SK-N-SH (cell line): ENCODE results near the gene PPP1R1A. TPM values are rescaled to one million over a fixed set of nuclear protein-coding genes. Genes with fewer than 3 reads are reported as not detected.

Source experiments
- CTCF ChIA-PET: fragments of 300-600, 350-600 bp; formaldehyde crosslinking; extraction: SDS; loops from one replicate; lab custom pipeline; 2021; lab: Yijun Ruan, JAX
- POLR2A ChIA-PET: fragments of 350-600 bp; sonication (Branson Sonifier 250); formaldehyde crosslinking; extraction: SDS; loops from one replicate; lab custom pipeline; 2020; ENCODE audit warnings: antibody characterized with exemption, inconsistent platforms; lab: Yijun Ruan, JAX
- DNase-seq: peaks from one replicate; pipeline ENCODE4 v3.0.0; 2012
- H2AFZ ChIP-seq: fragments of 200-600 bp; sonication (generic); 2 replicates; pipeline ENCODE4 v1.8.1; 2016; ENCODE audit warnings: antibody characterized with exemption, mild to moderate bottlenecking, low read depth
- H3F3A ChIP-seq: fragments of 200-600 bp; sonication (generic); replicated peaks from 2 replicates; pipeline ENCODE3; 2016; ENCODE audit warnings: antibody characterized with exemption, mild to moderate bottlenecking; ENCODE audit not compliant: insufficient read depth
- H3K27ac ChIP-seq, 2 experiments: fragments of 200-500 bp in 1 of 2; fragments of 200-600 bp in 1 of 2; sonication (Bioruptor generic) in 1 of 2; sonication (generic), shearing (Covaris generic) in 1 of 2; 2 replicates each; pipeline versions ENCODE4 v1.5.1 to v1.6.1; 2014 to 2016; ENCODE audit warnings: low read depth in 2 of 2, inconsistent platforms in 1 of 2, low read length in 1 of 2, mild to moderate bottlenecking in 1 of 2, mixed read lengths in 1 of 2
- H3K27me3 ChIP-seq: fragments of 200-600 bp; sonication (generic), shearing (Covaris generic); 2 replicates; pipeline ENCODE4 v1.6.1; 2016; ENCODE audit warnings: mixed run types; ENCODE audit not compliant: insufficient read depth
- H3K36me3 ChIP-seq, 2 experiments: fragments of 200-500 bp in 1 of 2; fragments of 200-600 bp in 1 of 2; sonication (Bioruptor generic) in 1 of 2; sonication (generic) in 1 of 2; replicated peaks in 1 of 2; 2 replicates each; pipeline versions ENCODE3 to v1.5.1; 2014 to 2016; ENCODE audit warnings: low read length in 1 of 2, mild to moderate bottlenecking in 1 of 2; ENCODE audit not compliant: insufficient read depth in 2 of 2, control insufficient read depth in 1 of 2
- H3K4me1 ChIP-seq, 2 experiments: fragments of 200-500 bp in 1 of 2; fragments of 200-600 bp in 1 of 2; sonication (Bioruptor generic) in 1 of 2; sonication (generic), shearing (Covaris generic) in 1 of 2; 2 replicates each; pipeline versions ENCODE4 v1.5.1 to v1.6.1; 2014 to 2016; ENCODE audit warnings: low read depth in 1 of 2, low read length in 1 of 2, mixed run types in 1 of 2; ENCODE audit not compliant: insufficient read depth in 2 of 2, control insufficient read depth in 1 of 2
- H3K4me2 ChIP-seq: fragments of 200-600 bp; sonication (generic), shearing (Covaris generic); 2 replicates; pipeline ENCODE4 v1.6.1; 2017; ENCODE audit warnings: mixed run types
- H3K4me3 ChIP-seq, 2 experiments: fragments of 200-500 bp in 1 of 2; fragments of 200-600 bp in 1 of 2; sonication (Bioruptor generic) in 1 of 2; sonication (generic), shearing (Covaris generic) in 1 of 2; 2 replicates each; pipeline versions ENCODE4 v1.5.1 to v1.8.1; 2014 to 2016; ENCODE audit warnings: low read depth in 2 of 2, inconsistent platforms in 1 of 2, low read length in 1 of 2, mild to moderate bottlenecking in 1 of 2, mixed read lengths in 1 of 2, moderate library complexity in 1 of 2
- H3K79me2 ChIP-seq: fragments of 200-600 bp; sonication (generic); 2 replicates; pipeline ENCODE4 v1.8.1; 2017; ENCODE audit warnings: mild to moderate bottlenecking; ENCODE audit not compliant: insufficient read depth
- H3K9ac ChIP-seq: fragments of 200-600 bp; sonication (generic); 2 replicates; pipeline ENCODE4 v1.6.1; 2017; ENCODE audit warnings: mixed run types
- H3K9me2 ChIP-seq: fragments of 200-600 bp; sonication (generic); 2 replicates; pipeline ENCODE4 v1.6.1; 2017; ENCODE audit warnings: mixed run types
- H3K9me3 ChIP-seq: fragments of 200-600 bp; sonication (generic); 2 replicates; pipeline ENCODE4 v1.6.1; 2017; ENCODE audit warnings: mixed run types, mild to moderate bottlenecking, moderate library complexity
- H4K20me1 ChIP-seq: fragments of 200-600 bp; sonication (generic); 2 replicates; pipeline ENCODE4 v1.6.1; 2017; ENCODE audit warnings: mild to moderate bottlenecking, mixed run types; ENCODE audit not compliant: insufficient read depth
- CHD2 ChIP-seq: fragments of 150-350 bp; IDR thresholded peaks from 2 replicates; pipeline ENCODE4 v1.6.1; 2018; ENCODE audit warnings: low read length; ENCODE audit not compliant: partially characterized antibody
- EZH2phosphoT487 ChIP-seq: fragments of 200-600 bp; sonication (generic); IDR thresholded peaks from 2 replicates; pipeline ENCODE4 v1.6.1; 2017; ENCODE audit warnings: low read depth, mixed run types, mild to moderate bottlenecking, antibody characterized with exemption, moderate library complexity, borderline replicate concordance
- FOSL2 ChIP-seq: IDR thresholded peaks from 2 replicates; pipeline ENCODE4 v1.4.0; 2012; ENCODE audit warnings: low read depth, mild to moderate bottlenecking, moderate library complexity, borderline replicate concordance
- FOXJ3 ChIP-seq: sonication (generic); formaldehyde crosslinking; IDR thresholded peaks from 2 replicates; pipeline ENCODE4 v1.5.1; 2020; ENCODE audit warnings: mild to moderate bottlenecking, missing genetic modification reagents
- GABPA ChIP-seq: IDR thresholded peaks from 2 replicates; pipeline ENCODE4 v1.4.0; 2012; ENCODE audit warnings: low read depth, mild to moderate bottlenecking
- GATA2 ChIP-seq: sonication (generic); formaldehyde crosslinking; IDR thresholded peaks from 2 replicates; pipeline ENCODE4 v1.5.0; 2020; ENCODE audit warnings: mild to moderate bottlenecking, missing genetic modification reagents
- JUND ChIP-seq: IDR thresholded peaks from 2 replicates; pipeline ENCODE4 v1.4.0; 2012
- NFIC ChIP-seq: IDR thresholded peaks from 2 replicates; pipeline ENCODE4 v1.4.0; 2012; ENCODE audit warnings: borderline replicate concordance
- NRF1 ChIP-seq: IDR thresholded peaks from 2 replicates; pipeline ENCODE4 v1.6.1; 2012; ENCODE audit warnings: low read depth, mild to moderate bottlenecking, low read length
- RAD21 ChIP-seq: IDR thresholded peaks from 2 replicates; pipeline ENCODE4 v1.6.1; 2012; ENCODE audit warnings: mild to moderate bottlenecking, low read length
- RCOR1 ChIP-seq: fragments of 150-350 bp; IDR thresholded peaks from 2 replicates; pipeline ENCODE4 v1.6.1; 2017; ENCODE audit warnings: antibody characterized with exemption, low read length
- RFX5 ChIP-seq: IDR thresholded peaks from 2 replicates; pipeline ENCODE4 v1.6.1; 2012; ENCODE audit warnings: mild to moderate bottlenecking, improper control_type of control experiment, low read length
- RXRA ChIP-seq: IDR thresholded peaks from 2 replicates; pipeline ENCODE4 v1.4.0; 2012; ENCODE audit warnings: low read depth, mild to moderate bottlenecking, borderline replicate concordance
- SIN3A ChIP-seq: IDR thresholded peaks from 2 replicates; pipeline ENCODE4 v1.6.1; 2012; ENCODE audit warnings: low read depth, mild to moderate bottlenecking, low read length, moderate library complexity, borderline replicate concordance
- SMC3 ChIP-seq: IDR thresholded peaks from 2 replicates; pipeline ENCODE4 v1.6.1; 2012; ENCODE audit warnings: low read depth, low read length, improper control_type of control experiment
- TCF12 ChIP-seq: IDR thresholded peaks from 2 replicates; pipeline ENCODE4 v1.4.0; 2012
- TEAD4 ChIP-seq: IDR thresholded peaks from 2 replicates; pipeline ENCODE4 v1.4.0; 2012; ENCODE audit warnings: mild to moderate bottlenecking, borderline replicate concordance; ENCODE audit not compliant: insufficient read depth
- YY1 ChIP-seq: IDR thresholded peaks from 2 replicates; pipeline ENCODE4 v1.4.0; 2012; ENCODE audit warnings: low read depth, mild to moderate bottlenecking
- WGBS: methylation state at CpG from one replicate; pipeline ENCODE4 v1.1.6; 2017; ENCODE audit warnings: low lambda C conversion rate; 5-methylcytosine and 5-hydroxymethylcytosine counted together
- polyA plus RNA-seq, 3 experiments: library from polyadenylated mRNA; depleted of rRNA; stranded (reverse); fragments of >200 nt; gene quantifications; 2 replicates each; pipeline ENCODE4 v1.2.3, GENCODE V29; 2012
- TF ChIP-seq, protein P1 (sequence below): IDR thresholded peaks from 2 replicates; pipeline ENCODE4 v1.4.0; 2012; ENCODE audit warnings: low read depth
- TF ChIP-seq, protein P2 (sequence below): IDR thresholded peaks from 2 replicates; pipeline ENCODE4; 2012
- TF ChIP-seq, protein P3 (sequence below): IDR thresholded peaks from 2 replicates; pipeline ENCODE4 v1.4.0; 2012; ENCODE audit warnings: low read depth, borderline replicate concordance
- TF ChIP-seq, protein P4 (sequence below): fragments of 200-600 bp; sonication (generic); IDR thresholded peaks from 2 replicates; pipeline ENCODE4 v1.6.1; 2017; ENCODE audit warnings: antibody characterized with exemption, mild to moderate bottlenecking, moderate library complexity

The PPP1R1A gene
- polyA plus RNA-seq, 1 of the 3 experiments (the other 2 are of a cell fraction): not detected

DNA sequence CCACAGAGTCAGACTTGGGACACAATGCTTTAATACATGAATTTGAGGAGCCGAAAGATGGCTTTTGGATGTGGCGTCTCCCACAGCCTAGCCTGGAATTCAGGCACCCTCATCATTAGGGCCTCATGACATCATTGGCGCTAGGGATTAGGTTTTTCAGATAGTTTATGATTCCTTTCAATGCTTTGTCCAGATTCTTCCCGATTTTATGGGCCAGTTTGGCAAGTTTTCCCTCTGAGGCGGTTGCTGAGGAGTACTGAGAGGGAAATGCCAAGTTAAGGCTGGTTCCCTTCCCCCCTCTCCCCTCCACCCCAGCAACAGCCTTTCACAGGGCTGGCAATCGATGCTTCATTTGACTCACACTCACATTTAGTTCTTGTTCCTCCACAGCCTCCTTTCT is 19.7 kb upstream of the PPP1R1A start (continued):
- TF ChIP-seq, protein P1, sequence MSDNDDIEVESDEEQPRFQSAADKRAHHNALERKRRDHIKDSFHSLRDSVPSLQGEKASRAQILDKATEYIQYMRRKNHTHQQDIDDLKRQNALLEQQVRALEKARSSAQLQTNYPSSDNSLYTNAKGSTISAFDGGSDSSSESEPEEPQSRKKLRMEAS: no peak
- TF ChIP-seq, protein P2, sequence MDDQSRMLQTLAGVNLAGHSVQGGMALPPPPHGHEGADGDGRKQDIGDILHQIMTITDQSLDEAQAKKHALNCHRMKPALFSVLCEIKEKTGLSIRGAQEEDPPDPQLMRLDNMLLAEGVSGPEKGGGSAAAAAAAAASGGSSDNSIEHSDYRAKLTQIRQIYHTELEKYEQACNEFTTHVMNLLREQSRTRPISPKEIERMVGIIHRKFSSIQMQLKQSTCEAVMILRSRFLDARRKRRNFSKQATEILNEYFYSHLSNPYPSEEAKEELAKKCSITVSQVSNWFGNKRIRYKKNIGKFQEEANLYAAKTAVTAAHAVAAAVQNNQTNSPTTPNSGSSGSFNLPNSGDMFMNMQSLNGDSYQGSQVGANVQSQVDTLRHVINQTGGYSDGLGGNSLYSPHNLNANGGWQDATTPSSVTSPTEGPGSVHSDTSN: no peak
- TF ChIP-seq YY1: no peak
- no peak for TF ChIP-seq CHD2
- no peak for TF ChIP-seq NRF1
- TF ChIP-seq RXRA: no peak
- TF ChIP-seq, protein P3, sequence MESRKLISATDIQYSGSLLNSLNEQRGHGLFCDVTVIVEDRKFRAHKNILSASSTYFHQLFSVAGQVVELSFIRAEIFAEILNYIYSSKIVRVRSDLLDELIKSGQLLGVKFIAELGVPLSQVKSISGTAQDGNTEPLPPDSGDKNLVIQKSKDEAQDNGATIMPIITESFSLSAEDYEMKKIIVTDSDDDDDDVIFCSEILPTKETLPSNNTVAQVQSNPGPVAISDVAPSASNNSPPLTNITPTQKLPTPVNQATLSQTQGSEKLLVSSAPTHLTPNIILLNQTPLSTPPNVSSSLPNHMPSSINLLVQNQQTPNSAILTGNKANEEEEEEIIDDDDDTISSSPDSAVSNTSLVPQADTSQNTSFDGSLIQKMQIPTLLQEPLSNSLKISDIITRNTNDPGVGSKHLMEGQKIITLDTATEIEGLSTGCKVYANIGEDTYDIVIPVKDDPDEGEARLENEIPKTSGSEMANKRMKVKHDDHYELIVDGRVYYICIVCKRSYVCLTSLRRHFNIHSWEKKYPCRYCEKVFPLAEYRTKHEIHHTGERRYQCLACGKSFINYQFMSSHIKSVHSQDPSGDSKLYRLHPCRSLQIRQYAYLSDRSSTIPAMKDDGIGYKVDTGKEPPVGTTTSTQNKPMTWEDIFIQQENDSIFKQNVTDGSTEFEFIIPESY: no peak
- TF ChIP-seq TCF12: no peak
- TF ChIP-seq RCOR1: no peak
- TF ChIP-seq GABPA: no peak
- no peak for TF ChIP-seq FOSL2

DNA sequence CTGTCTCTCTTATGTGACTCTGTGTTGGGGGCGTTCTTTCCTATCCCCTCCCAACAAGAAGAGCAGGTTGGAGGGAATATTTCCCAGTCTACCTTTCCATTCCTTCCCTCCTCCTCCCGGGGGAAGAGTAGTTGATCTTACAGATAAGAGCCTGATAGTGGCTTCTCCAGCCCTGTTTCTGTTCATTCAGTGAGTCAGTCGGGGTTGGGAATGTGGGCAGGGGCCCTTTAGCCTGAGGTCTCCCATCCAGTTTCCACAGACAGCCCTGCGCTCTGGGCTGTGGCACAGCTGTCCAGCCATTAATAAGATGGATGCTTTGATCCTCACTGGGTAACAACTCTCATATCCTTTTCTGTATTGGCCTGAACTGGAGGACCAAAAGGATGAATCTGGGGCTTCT is 18.1 kb upstream of the PPP1R1A start:
- Histone ChIP-seq H3K27me3 (peaks cover 9% of the 10 kb centered on the region; the same call in 1 of the 2 replicates), H3K9ac (no peak overlapping the region), H3K27ac (no peak overlapping the region), H3K9me3 (no peaks in the 10 kb centered on the region), H3K4me1 (no peaks in the 10 kb centered on the region; a peak in 1 of 4 replicates), H3K9me2 (no peaks in the 10 kb centered on the region), H3K36me3 (no peaks in the 10 kb centered on the region), H4K20me1 (no peaks in the 10 kb centered on the region), H3K79me2 (no peaks in the 10 kb centered on the region), H2AFZ (no peak overlapping the region), H3F3A (no peaks in the 10 kb centered on the region), H3K4me2 (no peak overlapping the region), H3K4me3 (no peak overlapping the region)
- 6% methylated on average over 4 of the region's 4 CpGs for WGBS
- TF ChIP-seq JUND (no peak), SIN3A (no peak), RFX5 (no peak), EZH2phosphoT487 (no peak), RCOR1 (no peak), TEAD4 (no peak), SMC3 (no peak), NFIC (no peak), FOXJ3 (CRISPR knock-in tag) (no peak), RAD21 (no peak), GATA2 (CRISPR knock-in tag) (no peak)
- TF ChIP-seq, protein P4, sequence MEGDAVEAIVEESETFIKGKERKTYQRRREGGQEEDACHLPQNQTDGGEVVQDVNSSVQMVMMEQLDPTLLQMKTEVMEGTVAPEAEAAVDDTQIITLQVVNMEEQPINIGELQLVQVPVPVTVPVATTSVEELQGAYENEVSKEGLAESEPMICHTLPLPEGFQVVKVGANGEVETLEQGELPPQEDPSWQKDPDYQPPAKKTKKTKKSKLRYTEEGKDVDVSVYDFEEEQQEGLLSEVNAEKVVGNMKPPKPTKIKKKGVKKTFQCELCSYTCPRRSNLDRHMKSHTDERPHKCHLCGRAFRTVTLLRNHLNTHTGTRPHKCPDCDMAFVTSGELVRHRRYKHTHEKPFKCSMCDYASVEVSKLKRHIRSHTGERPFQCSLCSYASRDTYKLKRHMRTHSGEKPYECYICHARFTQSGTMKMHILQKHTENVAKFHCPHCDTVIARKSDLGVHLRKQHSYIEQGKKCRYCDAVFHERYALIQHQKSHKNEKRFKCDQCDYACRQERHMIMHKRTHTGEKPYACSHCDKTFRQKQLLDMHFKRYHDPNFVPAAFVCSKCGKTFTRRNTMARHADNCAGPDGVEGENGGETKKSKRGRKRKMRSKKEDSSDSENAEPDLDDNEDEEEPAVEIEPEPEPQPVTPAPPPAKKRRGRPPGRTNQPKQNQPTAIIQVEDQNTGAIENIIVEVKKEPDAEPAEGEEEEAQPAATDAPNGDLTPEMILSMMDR: no peak
- ChIA-PET CTCF (interaction anchor here (4.0 to 4.1 kb wide), 2 partner anchors 10 to 27 kb away, joined by 14 to 15 read pairs; no protein-coding TSS in a partner anchor), POLR2A (no interaction called here)
- DNase-seq: no peak
